Measurements from ENCODE around the gene MAPK8IP1.

MAPK8IP1 gene

DNA sequence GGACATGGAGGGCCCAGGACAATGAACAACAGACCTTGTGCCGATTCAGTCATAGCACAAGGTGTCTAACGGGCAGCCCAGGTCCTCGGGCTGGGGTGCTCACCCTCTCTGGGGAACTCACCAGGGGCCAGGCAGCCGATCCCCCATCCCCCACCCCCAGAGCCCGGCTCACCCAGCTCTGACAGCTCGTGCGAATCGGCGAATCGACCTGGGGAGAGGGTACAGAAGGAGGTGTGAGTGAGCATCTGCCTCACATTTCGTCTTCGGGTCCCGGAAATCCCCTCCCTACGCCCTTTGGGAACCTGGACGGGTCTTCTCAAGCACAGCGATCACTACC is 31.8 kb downstream of the MAPK8IP1 start:
- Histone ChIP-seq H4K91ac (ENCODE audit: low read length) (peak overlapping the region; percentile 90), H2BK15ac (ENCODE audit: low read depth, poor library complexity, severe bottlenecking) (peak overlapping the region; percentile 96), H3K14ac (ENCODE audit: low read length in 2 of 2) (no peak overlapping the region), H2AK5ac (ENCODE audit: low read length, severe bottlenecking) (no peak overlapping the region), H3K9me3 (ENCODE audit: control insufficient read depth, low read length) (no peaks in the 10 kb centered on the region), H4K8ac (ENCODE audit: low read length) (peak overlapping the region; percentile 93), H3K4ac (ENCODE audit: low read depth in 1 of 2, low read length in 2 of 2) (peak overlapping the region in 1 of 2 experiments; percentile 63), H3K4me3 (ENCODE audit: insufficient read depth in 1 of 2, low read depth in 1 of 2, low read length in 2 of 2) (peak overlapping the region; percentile 85 to 100), H3K27me3 (ENCODE audit: control insufficient read depth in 1 of 2, insufficient read depth in 1 of 2, low read length in 2 of 2) (peaks cover 13 to 20% of the 10 kb centered on the region in 2 experiments), H3K79me1 (replicated peaks; ENCODE audit: low read length, poor library complexity, severe bottlenecking) (peaks cover 30% of the 10 kb centered on the region), H2AFZ (ENCODE audit: low read depth, low read length) (peak overlapping the region; percentile 62), H3K9ac (ENCODE audit: low read length) (peak overlapping the region; percentile 99), H3K18ac (ENCODE audit: low read depth in 1 of 2, low read length in 2 of 2) (peak overlapping the region; percentile 79 to 92), H2BK120ac (ENCODE audit: low read depth, low read length) (no peak overlapping the region), H3K27ac (ENCODE audit: low read length, poor library complexity, severe bottlenecking) (peak overlapping the region; percentile 65), H3K36me3 (ENCODE audit: control insufficient read depth in 1 of 2, insufficient read depth in 2 of 2, low read depth in 1 of 2, low read length in 2 of 2) (peaks cover 37 to 39% of the 10 kb centered on the region in 2 experiments), H3K23ac (ENCODE audit: low read length in 2 of 2) (peak overlapping the region in 1 of 2 experiments; percentile 86), H3K4me1 (ENCODE audit: control insufficient read depth, insufficient read depth, low read depth, low read length) (peaks cover 25% of the 10 kb centered on the region), H2BK12ac (ENCODE audit: low read length in 2 of 2) (no peak overlapping the region), H3K4me2 (ENCODE audit: low read length, poor library complexity, severe bottlenecking) (peak overlapping the region; percentile 71), H2BK5ac (ENCODE audit: low read depth, low read length, poor library complexity, severe bottlenecking) (no peak overlapping the region)
- no peak for DNase-seq
- 4% methylated on average over 13 of the region's 16 CpGs for WGBS

DNA sequence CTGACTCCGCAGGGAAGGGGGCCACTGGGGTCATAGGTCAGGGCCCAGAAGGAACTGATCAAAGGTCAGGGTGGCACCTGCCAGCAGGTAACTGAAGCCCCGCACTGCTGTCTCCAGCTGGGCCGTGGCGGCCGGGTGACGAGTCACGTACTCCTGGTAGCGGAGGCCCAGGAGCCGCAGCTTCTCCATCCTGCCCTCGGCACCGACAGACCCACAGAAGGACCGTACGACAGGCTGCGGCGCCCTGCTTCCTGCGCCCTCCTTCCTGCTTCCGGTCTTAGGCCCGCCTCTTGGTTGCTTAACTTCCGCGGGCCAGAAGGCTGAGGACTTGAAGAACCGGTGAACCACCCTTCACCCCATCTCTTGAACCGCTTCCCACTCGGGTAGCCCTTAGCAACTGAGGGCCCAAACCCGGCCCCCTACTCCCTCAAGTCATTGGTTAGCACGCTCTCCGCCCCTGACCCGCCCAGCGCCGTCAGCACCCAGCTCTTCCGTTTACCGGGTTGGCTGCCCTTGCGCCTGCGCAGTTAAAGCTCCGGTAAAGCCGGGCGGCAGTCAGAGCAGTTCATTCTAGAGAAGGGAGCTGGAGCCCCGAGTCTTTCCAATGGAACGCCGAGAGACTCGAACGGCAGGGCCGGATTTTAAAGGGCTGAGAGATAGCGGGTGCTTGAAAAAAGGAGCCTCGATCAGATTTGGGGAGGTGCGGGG is 32.3 kb downstream of the MAPK8IP1 start, which contains the start of gene PEX16:
Gene PEX16, minus strand, starts transcription at position 255 of the 708 bp plus-strand sequence. Its CDS starts 66 bp downstream, at position 189.
- peak within 1 kb of the TSS; percentile 85 to 100 for H3K4me3 ChIP-seq (ENCODE audit: insufficient read depth in 1 of 2, low read depth in 1 of 2, low read length in 2 of 2)
- H3K9ac ChIP-seq (ENCODE audit: low read length), result peak within 1 kb of the TSS; percentile 99
- peak within 1 kb of the TSS; percentile 93 for H4K8ac ChIP-seq (ENCODE audit: low read length)
- H3K4me2 ChIP-seq (ENCODE audit: low read length, poor library complexity, severe bottlenecking), result peak within 1 kb of the TSS; percentile 99
- H3K18ac ChIP-seq (ENCODE audit: low read depth in 1 of 2, low read length in 2 of 2), result peak within 1 kb of the TSS; percentile 79 to 92
- H3K27ac ChIP-seq (ENCODE audit: low read length, poor library complexity, severe bottlenecking), result peak within 1 kb of the TSS; percentile 65
- H3K79me1 ChIP-seq (replicated peaks; ENCODE audit: low read length, poor library complexity, severe bottlenecking), result peaks cover 30% of the 10 kb centered on the region
- no peak within 1 kb of the TSS for H2BK12ac ChIP-seq (ENCODE audit: low read length in 2 of 2)
- no peak within 1 kb of the TSS for H2AK5ac ChIP-seq (ENCODE audit: low read length, severe bottlenecking)
- H3K14ac ChIP-seq (ENCODE audit: low read length in 2 of 2), result peak within 1 kb of the TSS in 1 of 2 experiments; percentile 30
- H3K9me3 ChIP-seq (ENCODE audit: control insufficient read depth, low read length), result no peaks in the 10 kb centered on the region
- peak within 1 kb of the TSS; percentile 90 for H4K91ac ChIP-seq (ENCODE audit: low read length)
- peaks cover 30% of the 10 kb centered on the region for H3K4me1 ChIP-seq (ENCODE audit: control insufficient read depth, insufficient read depth, low read depth, low read length)
- H3K36me3 ChIP-seq (ENCODE audit: control insufficient read depth in 1 of 2, insufficient read depth in 2 of 2, low read depth in 1 of 2, low read length in 2 of 2), result peaks cover 35 to 36% of the 10 kb centered on the region in 2 experiments
- WGBS, result under 1% methylated on average over 45 of the region's 45 CpGs
- no peak within 1 kb of the TSS for H2BK120ac ChIP-seq (ENCODE audit: low read depth, low read length)
- DNase-seq, result peak; percentile 100
- H3K4ac ChIP-seq (ENCODE audit: low read depth in 1 of 2, low read length in 2 of 2), result peak within 1 kb of the TSS; percentile 63 to 79
- H2AFZ ChIP-seq (ENCODE audit: low read depth, low read length), result peak within 1 kb of the TSS; percentile 79
- H2BK5ac ChIP-seq (ENCODE audit: low read depth, low read length, poor library complexity, severe bottlenecking), result no peak within 1 kb of the TSS
- peaks cover 17 to 20% of the 10 kb centered on the region in 2 experiments for H3K27me3 ChIP-seq (ENCODE audit: control insufficient read depth in 1 of 2, insufficient read depth in 1 of 2, low read length in 2 of 2)
- H3K23ac ChIP-seq (ENCODE audit: low read length in 2 of 2), result peak within 1 kb of the TSS in 1 of 2 experiments; percentile 86
- H2BK15ac ChIP-seq (ENCODE audit: low read depth, poor library complexity, severe bottlenecking), result peak within 1 kb of the TSS; percentile 96

DNA sequence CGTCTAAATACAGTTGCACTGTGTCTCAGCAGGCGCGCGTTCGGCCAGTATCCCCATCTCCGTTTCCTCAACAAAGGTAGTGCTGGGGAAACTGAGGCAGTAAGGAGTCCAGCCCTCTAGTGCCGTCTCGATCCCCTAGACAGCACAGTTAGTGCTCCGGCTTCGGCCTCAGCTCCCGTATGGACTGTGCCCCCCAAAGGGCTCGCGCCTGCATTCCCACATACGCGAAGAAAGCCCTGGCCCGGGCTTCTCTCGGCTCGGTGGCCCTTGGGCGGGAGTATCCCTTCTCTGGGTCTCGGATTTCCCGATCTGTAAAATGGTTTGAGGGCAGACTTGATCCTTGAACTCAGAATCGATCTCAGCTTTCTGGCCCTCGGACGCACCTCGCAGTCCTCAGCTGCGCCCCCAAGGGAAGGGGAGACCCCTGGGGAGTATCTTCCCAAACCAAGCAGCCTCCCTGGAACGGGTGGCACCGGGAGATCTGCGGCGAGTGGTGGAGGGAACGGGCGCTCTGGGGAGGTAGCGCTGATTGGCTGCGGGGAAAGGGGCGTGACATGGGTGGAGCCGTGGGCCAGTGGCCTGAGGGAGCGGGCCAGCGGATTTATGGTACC is 33.0 kb downstream of the MAPK8IP1 start:
- Histone ChIP-seq H3K4me2 (ENCODE audit: low read length, poor library complexity, severe bottlenecking) (peak overlapping the region; percentile 99), H4K91ac (ENCODE audit: low read length) (peak overlapping the region; percentile 52), H3K23ac (ENCODE audit: low read length in 2 of 2) (no peak overlapping the region), H3K27ac (ENCODE audit: low read length, poor library complexity, severe bottlenecking) (peak overlapping the region; percentile 65), H3K27me3 (ENCODE audit: control insufficient read depth in 1 of 2, insufficient read depth in 1 of 2, low read length in 2 of 2) (peaks cover 23 to 24% of the 10 kb centered on the region in 2 experiments), H3K18ac (ENCODE audit: low read depth in 1 of 2, low read length in 2 of 2) (peak overlapping the region in 1 of 2 experiments; percentile 84), H4K8ac (ENCODE audit: low read length) (peak overlapping the region; percentile 78), H3K9ac (ENCODE audit: low read length) (peak overlapping the region; percentile 99), H3K14ac (ENCODE audit: low read length in 2 of 2) (peak overlapping the region in 1 of 2 experiments; percentile 30), H2BK120ac (ENCODE audit: low read depth, low read length) (no peak overlapping the region), H3K4ac (ENCODE audit: low read depth in 1 of 2, low read length in 2 of 2) (peak overlapping the region; percentile 29 to 35), H3K9me3 (ENCODE audit: control insufficient read depth, low read length) (no peaks in the 10 kb centered on the region), H3K79me1 (replicated peaks; ENCODE audit: low read length, poor library complexity, severe bottlenecking) (peaks cover 28% of the 10 kb centered on the region), H2AK5ac (ENCODE audit: low read length, severe bottlenecking) (no peak overlapping the region), H2BK5ac (ENCODE audit: low read depth, low read length, poor library complexity, severe bottlenecking) (no peak overlapping the region), H3K4me1 (ENCODE audit: control insufficient read depth, insufficient read depth, low read depth, low read length) (peaks cover 37% of the 10 kb centered on the region), H2BK15ac (ENCODE audit: low read depth, poor library complexity, severe bottlenecking) (peak overlapping the region; percentile 85), H3K4me3 (ENCODE audit: insufficient read depth in 1 of 2, low read depth in 1 of 2, low read length in 2 of 2) (peak overlapping the region; percentile 71 to 100), H2AFZ (ENCODE audit: low read depth, low read length) (peak overlapping the region; percentile 79), H2BK12ac (ENCODE audit: low read length in 2 of 2) (no peak overlapping the region), H3K36me3 (ENCODE audit: control insufficient read depth in 1 of 2, insufficient read depth in 2 of 2, low read depth in 1 of 2, low read length in 2 of 2) (peaks cover 29% of the 10 kb centered on the region in 2 experiments)
- DNase-seq, result peak; percentile 84
- WGBS, result under 1% methylated on average over 36 of the region's 38 CpGs
